ENCODE measurements around the gene CALHM3.
"Not testable (repeated sequence)": the region's sequence is repeated elsewhere in the genome, so short reads cannot be mapped to it uniquely, and the experiment has no call there.

Gene CALHM3

GRCh38 chr10:103479135-103479534 lies at the start of gene CALHM3:
TSS of gene CALHM3 (minus strand) at chr10:103479240. CDS start at chr10:103479032, 208 bp downstream.
- DNase-seq (ENCODE audit: insufficient read length, low spot score): peak; percentile 88
- FAIRE-seq: no peak
- no peak for TF ChIP-seq POLR2A (IDR thresholded peaks at IDR 0.05; ENCODE audit: low read depth, low read length)

DNA sequence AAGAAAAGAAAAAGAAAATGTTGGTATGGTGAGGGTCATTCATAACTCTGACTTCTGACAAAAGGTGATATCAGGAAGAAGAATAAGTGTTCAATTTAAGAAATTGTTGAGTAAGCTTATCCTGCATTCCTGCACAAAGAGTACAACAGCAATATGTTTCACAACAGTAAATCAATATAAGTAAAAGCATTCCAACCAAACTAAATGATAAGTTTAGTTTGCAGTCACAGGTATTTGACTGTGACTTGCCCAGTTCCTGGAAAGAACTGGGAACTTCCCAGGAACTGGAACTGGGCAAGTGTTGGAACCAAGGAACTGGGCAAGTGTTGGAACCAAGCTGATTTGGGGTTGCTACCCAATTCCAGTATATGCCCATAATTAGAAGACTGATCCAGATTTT lies 49.5 kb upstream of the CALHM3 start:
- DNase-seq (ENCODE audit: insufficient read length, low spot score) (no peak), FAIRE-seq (no peak)
- no peak for TF ChIP-seq POLR2A (IDR thresholded peaks at IDR 0.05; ENCODE audit: low read depth, low read length)

DNA sequence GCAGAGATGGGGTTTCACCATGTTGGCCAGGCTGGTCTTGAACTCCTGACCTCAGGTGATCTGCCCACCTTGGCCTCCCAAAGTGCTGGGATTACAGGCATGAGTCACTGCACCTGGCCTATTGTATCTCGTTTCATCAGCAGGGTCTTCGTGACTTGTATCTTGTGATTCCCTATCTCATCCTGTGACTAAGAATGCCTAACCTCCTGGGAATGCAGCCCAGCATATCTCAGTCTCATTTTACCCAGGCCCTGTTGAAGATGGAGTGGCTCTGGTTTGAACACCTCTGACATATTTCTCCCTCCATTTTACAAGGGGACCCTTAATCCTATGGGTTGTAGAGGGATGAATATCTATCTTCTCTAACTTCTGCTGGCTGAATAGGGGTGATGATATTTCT lies 48.4 kb upstream of the CALHM3 start:
- not testable (repeated sequence) for DNase-seq (ENCODE audit: insufficient read length, low spot score)
- peak; percentile 15 for FAIRE-seq

GRCh38 chr10:103525901-103526300 lies 46.9 kb upstream of the CALHM3 start:
- no peak for TF ChIP-seq POLR2A (IDR thresholded peaks at IDR 0.05; ENCODE audit: low read depth, low read length)
- no peak for FAIRE-seq
- no peak for DNase-seq (ENCODE audit: insufficient read length, low spot score)

DNA sequence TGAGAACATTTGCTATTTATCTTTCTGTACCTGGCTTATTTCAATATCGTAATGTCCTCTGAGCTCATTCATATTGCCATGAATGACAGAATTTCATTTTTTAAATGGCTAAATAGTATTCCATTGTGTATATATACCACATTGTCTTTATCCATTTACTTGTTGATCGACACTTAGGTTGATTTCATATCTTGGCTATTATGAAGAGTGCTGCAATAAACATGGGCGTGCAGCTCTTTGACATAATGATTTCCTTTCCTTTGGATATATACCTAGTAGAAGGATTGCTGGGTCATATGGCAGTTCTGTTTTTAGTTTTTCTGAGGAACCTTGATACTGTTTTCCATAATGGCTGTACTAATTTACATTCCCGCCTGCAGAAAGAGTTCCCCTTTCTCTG lies 44.6 kb upstream of the CALHM3 start:
- no peak for FAIRE-seq
- no peak for TF ChIP-seq POLR2A (IDR thresholded peaks at IDR 0.05; ENCODE audit: low read depth, low read length)
- no peak for DNase-seq (ENCODE audit: insufficient read length, low spot score)

- not testable (repeated sequence) for FAIRE-seq; DNase-seq (ENCODE audit: insufficient read length, low spot score)
These were observed 43.0 kb upstream of the CALHM3 start for GRCh38 chr10:103522006-103522405.

DNA sequence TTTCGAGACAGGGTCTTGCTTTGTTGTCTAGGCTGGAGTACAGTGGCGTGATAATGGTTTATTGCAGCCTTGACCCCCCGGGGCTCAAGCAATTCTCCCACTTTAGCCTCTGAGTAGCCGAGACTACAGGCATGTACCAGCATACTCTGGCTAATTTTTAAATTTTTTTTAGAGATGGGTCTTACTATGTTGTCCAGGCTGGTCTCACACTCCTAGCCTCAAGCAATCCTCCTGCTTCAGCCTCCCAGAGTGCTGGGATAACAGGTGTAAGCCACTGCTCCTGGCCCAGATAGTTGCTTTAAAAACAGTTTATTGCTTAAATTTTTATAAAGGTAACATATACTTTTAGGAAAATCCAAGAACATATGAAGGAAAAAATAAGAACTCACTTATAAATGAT lies 40.8 kb upstream of the CALHM3 start:
- no peak for TF ChIP-seq POLR2A (IDR thresholded peaks at IDR 0.05; ENCODE audit: low read depth, low read length)
- no peak for DNase-seq (ENCODE audit: insufficient read length, low spot score)
- no peak for FAIRE-seq

- FAIRE-seq: no peak
- no peak for TF ChIP-seq POLR2A (IDR thresholded peaks at IDR 0.05; ENCODE audit: low read depth, low read length)
- DNase-seq (ENCODE audit: insufficient read length, low spot score): no peak
These were observed 38.4 kb upstream of the CALHM3 start for GRCh38 chr10:103517234-103518085.

DNA sequence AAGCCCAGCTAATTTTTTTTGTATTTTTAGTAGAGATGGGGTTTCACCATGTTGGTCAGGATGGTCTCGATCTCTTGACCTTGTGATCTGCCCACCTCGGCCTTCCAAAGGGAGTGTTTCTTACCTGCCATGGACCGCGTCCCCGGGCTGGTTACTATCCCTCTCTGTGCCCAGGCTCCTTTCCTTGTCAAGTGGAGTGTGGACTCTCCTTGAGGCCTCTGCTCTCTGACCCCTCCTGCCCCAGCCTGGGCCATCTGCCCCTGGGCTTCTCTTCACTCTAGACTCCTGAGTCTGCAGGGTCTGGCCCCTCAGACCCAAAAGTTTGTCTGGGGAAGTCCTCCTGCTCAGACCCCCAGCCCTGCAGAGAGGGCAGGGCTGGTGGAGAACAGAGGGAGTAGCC lies 35.2 kb upstream of the CALHM3 start:
- DNase-seq (ENCODE audit: insufficient read length, low spot score) (no peak), FAIRE-seq (no peak)
- no peak for TF ChIP-seq POLR2A (IDR thresholded peaks at IDR 0.05; ENCODE audit: low read depth, low read length)

- TF ChIP-seq POLR2A (IDR thresholded peaks at IDR 0.05; ENCODE audit: low read depth, low read length): no peak
- no peak for FAIRE-seq
- no peak for DNase-seq (ENCODE audit: insufficient read length, low spot score)
These were observed 34.5 kb upstream of the CALHM3 start for GRCh38 chr10:103513380-103514060.

DNA sequence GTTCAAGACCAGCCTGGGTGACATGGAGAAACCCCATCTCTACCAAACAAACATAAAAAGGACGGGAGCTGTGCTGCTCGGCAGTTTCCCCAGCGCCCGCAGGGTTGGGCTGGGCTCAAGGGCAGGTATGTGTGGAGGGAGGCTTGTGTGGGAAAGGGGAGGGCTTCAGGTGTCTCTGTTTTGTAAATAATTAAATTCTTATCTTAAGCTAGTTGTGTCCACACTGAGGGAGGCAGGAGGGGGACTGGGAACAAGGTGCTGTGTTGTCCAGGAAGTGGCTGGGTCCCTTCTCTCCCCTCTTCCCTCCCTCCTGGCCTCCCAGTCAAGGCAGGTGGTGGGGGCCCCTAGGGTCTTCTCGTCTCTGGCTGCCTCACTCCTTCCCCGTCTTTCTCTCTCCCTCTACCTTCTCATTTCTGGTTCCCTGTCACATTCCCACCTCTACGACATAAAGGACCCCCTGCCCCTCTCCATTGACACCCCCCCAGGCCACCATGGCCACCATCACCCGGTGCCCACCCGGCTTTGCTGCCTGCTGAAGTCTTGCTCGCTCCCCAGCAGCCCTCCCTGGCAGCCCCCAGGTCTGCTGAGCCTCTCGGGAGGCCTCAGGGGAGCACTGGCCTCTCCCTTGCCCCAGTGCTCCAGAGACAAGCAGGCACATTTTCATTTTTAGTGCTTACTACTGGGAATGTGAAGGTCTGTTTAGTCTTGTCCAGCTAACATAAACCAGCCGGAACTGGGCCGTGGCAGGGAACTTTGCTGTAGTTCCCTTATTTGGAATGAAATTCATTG lies 33.7 kb upstream of the CALHM3 start:
- TF ChIP-seq POLR2A (IDR thresholded peaks at IDR 0.05; ENCODE audit: low read depth, low read length): no peak
- FAIRE-seq (no peak), DNase-seq (ENCODE audit: insufficient read length, low spot score) (no peak)

- no peak for DNase-seq (ENCODE audit: insufficient read length, low spot score)
- no peak for FAIRE-seq
- no peak for TF ChIP-seq POLR2A (IDR thresholded peaks at IDR 0.05; ENCODE audit: low read depth, low read length)
These were observed 33.1 kb upstream of the CALHM3 start for GRCh38 chr10:103512166-103512565.

GRCh38 chr10:103510791-103511752 lies 32.0 kb upstream of the CALHM3 start:
- no peak for FAIRE-seq

More at GRCh38 chr10:103510791-103511752, 32.0 kb upstream of the CALHM3 start:
- DNase-seq (ENCODE audit: insufficient read length, low spot score): no peak
- TF ChIP-seq POLR2A (IDR thresholded peaks at IDR 0.05; ENCODE audit: low read depth, low read length): no peak

All from H54 (cell line).